Esophagus muscularis mucosa (tissue), 3 donors: ENCODE data around the gene FOXP2.

ENCODE experiments used
- POLR2A ChIP-seq: fragments of 450-650 bp; IDR thresholded peaks from one replicate; pipeline ENCODE4 v1.6.1; 2017; ENCODE audit warnings: antibody characterized with exemption, moderate library complexity, mild to moderate bottlenecking, low read depth
- POLR2AphosphoS5 ChIP-seq, 2 donors: sonication (generic); formaldehyde crosslinking; IDR thresholded peaks; one replicate each; pipeline ENCODE4 v1.6.1; 2017; ENCODE audit warnings: antibody characterized with exemption in 2 of 2
- TF ChIP-seq, protein P1 (sequence below), 3 experiments: fragments of 200-600 bp in 2 of 3; fragments of 450-650 bp in 1 of 3; sonication (generic) in 2 of 3; IDR thresholded peaks; one replicate each; pipeline ENCODE4 v1.5.1; 2017 to 2019; ENCODE audit warnings: antibody characterized with exemption in 3 of 3, mild to moderate bottlenecking in 2 of 3, moderate library complexity in 1 of 3

GRCh38 chr7:114575098-114575497, 160.5 kb downstream of the FOXP2 start:
- no peak for TF ChIP-seq POLR2A
- TF ChIP-seq, protein P1, sequence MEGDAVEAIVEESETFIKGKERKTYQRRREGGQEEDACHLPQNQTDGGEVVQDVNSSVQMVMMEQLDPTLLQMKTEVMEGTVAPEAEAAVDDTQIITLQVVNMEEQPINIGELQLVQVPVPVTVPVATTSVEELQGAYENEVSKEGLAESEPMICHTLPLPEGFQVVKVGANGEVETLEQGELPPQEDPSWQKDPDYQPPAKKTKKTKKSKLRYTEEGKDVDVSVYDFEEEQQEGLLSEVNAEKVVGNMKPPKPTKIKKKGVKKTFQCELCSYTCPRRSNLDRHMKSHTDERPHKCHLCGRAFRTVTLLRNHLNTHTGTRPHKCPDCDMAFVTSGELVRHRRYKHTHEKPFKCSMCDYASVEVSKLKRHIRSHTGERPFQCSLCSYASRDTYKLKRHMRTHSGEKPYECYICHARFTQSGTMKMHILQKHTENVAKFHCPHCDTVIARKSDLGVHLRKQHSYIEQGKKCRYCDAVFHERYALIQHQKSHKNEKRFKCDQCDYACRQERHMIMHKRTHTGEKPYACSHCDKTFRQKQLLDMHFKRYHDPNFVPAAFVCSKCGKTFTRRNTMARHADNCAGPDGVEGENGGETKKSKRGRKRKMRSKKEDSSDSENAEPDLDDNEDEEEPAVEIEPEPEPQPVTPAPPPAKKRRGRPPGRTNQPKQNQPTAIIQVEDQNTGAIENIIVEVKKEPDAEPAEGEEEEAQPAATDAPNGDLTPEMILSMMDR (IDR thresholded peaks at IDR 0.05), result no peak
- no peak for TF ChIP-seq POLR2AphosphoS5 (IDR thresholded peaks at IDR 0.05)
